C4-2B (cell line): ENCODE results near the gene ADAMTS15.

Experiments
- ZFX ChIP-seq: fragments of 450-650 bp; IDR thresholded peaks from 2 replicates; pipeline ENCODE4 v1.6.1; 2017
- TF ChIP-seq, protein P1 (sequence below): fragments of 450-650 bp; conservative IDR thresholded peaks from 2 replicates; pipeline ENCODE4 v1.5.1; 2017; ENCODE audit warnings: mild to moderate bottlenecking

- TF ChIP-seq, protein P1, sequence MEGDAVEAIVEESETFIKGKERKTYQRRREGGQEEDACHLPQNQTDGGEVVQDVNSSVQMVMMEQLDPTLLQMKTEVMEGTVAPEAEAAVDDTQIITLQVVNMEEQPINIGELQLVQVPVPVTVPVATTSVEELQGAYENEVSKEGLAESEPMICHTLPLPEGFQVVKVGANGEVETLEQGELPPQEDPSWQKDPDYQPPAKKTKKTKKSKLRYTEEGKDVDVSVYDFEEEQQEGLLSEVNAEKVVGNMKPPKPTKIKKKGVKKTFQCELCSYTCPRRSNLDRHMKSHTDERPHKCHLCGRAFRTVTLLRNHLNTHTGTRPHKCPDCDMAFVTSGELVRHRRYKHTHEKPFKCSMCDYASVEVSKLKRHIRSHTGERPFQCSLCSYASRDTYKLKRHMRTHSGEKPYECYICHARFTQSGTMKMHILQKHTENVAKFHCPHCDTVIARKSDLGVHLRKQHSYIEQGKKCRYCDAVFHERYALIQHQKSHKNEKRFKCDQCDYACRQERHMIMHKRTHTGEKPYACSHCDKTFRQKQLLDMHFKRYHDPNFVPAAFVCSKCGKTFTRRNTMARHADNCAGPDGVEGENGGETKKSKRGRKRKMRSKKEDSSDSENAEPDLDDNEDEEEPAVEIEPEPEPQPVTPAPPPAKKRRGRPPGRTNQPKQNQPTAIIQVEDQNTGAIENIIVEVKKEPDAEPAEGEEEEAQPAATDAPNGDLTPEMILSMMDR = no peak
- no peak for TF ChIP-seq ZFX
Observed at GRCh38 chr11:130399196-130399595, 49.2 kb upstream of the ADAMTS15 start.
